NCI-H128 (cell line): ENCODE data around the gene PAPSS1.

ENCODE experiments used
- DNase-seq: peaks from one replicate; lab custom pipeline; 2025; ENCODE audit not compliant: unreplicated experiment; lab: John Stamatoyannopoulos, UW

PAPSS1 gene

GRCh38 chr4:107630185-107630705, 89.8 kb downstream of the PAPSS1 start:
- DNase-seq, result no peak

- DNase-seq, result no peak
Observed at GRCh38 chr4:107629318-107629717, 90.7 kb downstream of the PAPSS1 start.

GRCh38 chr4:107625391-107625902, 94.6 kb downstream of the PAPSS1 start:
- DNase-seq, result no peak

- no peak for DNase-seq
Observed at GRCh38 chr4:107624024-107624423, 96.0 kb downstream of the PAPSS1 start.

GRCh38 chr4:107622006-107622405, 98.0 kb downstream of the PAPSS1 start:
- no peak for DNase-seq

DNA sequence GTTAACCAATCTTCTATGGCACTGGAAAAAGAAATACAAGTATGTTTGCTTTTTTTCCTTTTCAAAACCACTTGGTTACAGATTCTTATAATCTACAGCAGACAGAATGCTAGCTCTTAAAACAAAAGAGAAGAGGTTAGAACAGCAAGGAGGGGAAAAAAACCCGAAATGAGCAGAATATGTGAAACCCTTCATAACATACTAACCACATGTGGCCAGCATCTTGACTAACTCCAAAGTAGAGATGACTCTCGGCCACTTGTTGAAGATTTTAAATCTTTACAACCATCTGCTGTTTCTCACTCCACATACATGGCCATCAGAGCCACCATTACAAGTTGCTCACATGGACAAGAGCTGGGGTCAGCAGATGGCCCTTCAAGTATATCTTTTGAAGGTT, 100.3 kb downstream of the PAPSS1 start:
- DNase-seq, result no peak

GRCh38 chr4:107619066-107619465, 101.0 kb downstream of the PAPSS1 start:
- DNase-seq, result no peak

DNA sequence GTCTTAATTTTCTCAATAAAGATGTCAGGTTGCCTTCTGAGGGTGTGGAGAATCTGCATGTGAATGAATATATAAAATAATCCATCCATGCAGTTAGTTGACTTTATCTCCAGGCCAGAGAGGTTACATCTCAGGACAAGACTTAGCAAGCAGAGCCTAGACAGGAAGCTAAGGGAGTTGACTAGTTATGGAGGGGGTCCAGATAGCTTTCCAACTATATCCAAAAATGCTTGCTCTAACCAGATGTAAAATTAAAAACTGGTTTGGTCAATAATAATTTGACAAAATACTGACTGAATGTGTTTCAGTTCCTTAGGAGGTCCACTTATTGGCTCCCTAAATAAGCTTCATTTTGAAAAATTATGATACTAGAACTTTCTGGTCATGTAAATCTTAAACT, 101.4 kb downstream of the PAPSS1 start:
- no peak for DNase-seq

- DNase-seq, result no peak
Observed at GRCh38 chr4:107616838-107617389, 103.1 kb downstream of the PAPSS1 start.

- DNase-seq, result no peak
Observed at GRCh38 chr4:107615809-107616208, 104.2 kb downstream of the PAPSS1 start.

- no peak for DNase-seq
Observed at GRCh38 chr4:107603430-107603829, 116.6 kb downstream of the PAPSS1 start.

DNA sequence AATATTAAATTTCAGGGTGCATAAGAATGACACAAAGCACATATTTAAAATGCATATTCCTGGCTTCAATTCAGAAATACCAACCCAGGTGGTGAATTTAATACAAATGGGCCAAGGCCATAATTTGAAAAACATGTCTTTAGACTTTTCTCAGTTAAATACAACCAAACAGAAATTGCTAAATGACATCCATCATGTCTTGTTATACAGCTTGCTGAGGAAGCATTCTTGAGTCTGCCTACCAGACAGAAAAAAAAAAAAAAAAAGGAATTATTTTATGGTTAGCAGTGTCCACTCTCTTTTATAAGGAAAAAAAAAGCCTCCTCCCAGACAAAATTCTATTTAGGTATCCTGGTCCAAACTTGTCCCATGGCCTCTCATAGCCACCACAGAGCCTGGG, 119.1 kb downstream of the PAPSS1 start:
- DNase-seq, result no peak

GRCh38 chr4:107600436-107600835, 119.6 kb downstream of the PAPSS1 start:
- DNase-seq, result no peak

GRCh38 chr4:107599841-107600240, 120.2 kb downstream of the PAPSS1 start:
- no peak for DNase-seq

- no peak for DNase-seq
Observed at GRCh38 chr4:107593230-107593629, 126.8 kb downstream of the PAPSS1 start.

GRCh38 chr4:107592519-107592918, 127.5 kb downstream of the PAPSS1 start:
- DNase-seq, result no peak

DNA sequence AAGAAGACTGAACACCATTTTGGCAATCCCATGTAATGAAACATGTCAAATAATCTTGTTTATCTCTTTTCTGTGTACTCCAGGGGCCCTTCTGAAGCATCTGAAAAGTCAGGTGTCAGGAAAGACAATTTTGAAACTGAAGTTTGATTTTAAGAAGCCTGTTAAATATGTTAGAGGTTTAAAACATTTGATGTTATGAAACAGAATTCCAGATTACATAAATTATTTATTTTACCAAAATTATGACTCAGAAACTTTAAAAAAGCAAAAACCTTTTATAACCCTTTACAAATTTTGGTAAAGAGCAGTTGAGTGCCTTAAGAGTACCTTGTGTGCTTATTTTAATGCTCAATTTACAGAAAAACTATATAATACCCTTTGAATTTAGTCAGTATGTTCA, 130.8 kb downstream of the PAPSS1 start:
- no peak for DNase-seq

DNA sequence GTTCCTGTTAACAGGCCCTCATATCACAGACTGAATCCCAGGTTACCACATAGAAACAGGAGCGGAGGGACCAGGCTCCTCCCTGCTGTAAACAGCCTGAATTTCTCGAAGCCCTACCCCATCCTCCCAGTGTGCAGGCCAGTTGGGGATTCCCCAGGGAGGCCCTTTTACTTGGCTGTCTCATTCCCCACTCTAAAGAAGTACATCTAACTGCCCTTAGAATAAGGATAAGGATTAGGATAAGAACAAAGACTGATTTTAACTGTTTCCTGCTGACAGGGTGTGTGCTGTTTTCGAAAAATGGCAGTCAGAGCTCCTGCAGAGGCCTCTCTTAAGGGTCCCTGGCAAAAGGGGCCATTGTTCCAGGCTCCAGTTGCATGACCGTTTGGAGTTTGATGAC, 133.7 kb downstream of the PAPSS1 start:
- DNase-seq, result no peak

DNA sequence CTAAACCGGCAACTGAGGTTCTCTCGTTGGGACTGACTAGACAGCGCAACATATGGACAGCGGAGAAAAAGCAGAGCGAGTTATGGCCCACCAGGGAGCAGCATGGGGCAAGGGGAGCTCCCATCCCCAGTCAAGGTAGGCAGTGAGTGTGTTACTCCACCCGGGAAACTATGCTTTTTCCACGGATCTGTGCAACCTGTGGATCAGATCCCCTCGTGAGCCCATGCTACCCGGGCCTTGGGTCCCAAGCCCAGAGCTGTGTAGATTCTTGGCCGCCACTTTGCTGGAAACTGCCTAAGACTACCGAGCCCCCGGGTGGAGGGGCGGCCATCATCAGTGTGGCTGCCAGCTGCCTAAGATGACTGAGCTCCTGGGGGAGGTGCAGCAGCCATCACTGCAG, 140.9 kb downstream of the PAPSS1 start:
- DNase-seq, result no peak

- no peak for DNase-seq
Observed at GRCh38 chr4:107578321-107578720, 141.7 kb downstream of the PAPSS1 start.

GRCh38 chr4:107577743-107578142, 142.3 kb downstream of the PAPSS1 start:
- no peak for DNase-seq

DNA sequence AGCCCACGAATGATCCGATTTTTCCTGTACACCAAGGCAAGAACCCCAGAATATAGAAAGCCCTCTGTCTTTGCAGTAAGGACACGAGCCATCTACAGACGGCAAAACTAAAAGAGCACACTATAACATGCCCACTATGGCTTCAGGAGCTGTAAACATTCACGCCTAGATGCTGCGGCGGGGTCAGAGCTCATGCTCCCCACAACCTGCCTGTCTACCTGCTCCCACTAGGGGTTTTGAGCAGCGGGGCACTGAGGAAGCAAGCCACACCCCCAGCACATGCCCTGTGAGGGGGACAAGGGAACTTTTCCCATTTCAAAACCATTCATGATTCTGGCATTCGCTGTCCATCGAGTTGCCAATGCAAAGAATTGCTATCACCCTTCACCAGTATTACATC, 144.8 kb downstream of the PAPSS1 start:
- DNase-seq, result no peak

- DNase-seq, result no peak
Observed at GRCh38 chr4:107572281-107572680, 147.8 kb downstream of the PAPSS1 start.
